Measurements from ENCODE around the gene PDE9A.

Gene PDE9A

DNA sequence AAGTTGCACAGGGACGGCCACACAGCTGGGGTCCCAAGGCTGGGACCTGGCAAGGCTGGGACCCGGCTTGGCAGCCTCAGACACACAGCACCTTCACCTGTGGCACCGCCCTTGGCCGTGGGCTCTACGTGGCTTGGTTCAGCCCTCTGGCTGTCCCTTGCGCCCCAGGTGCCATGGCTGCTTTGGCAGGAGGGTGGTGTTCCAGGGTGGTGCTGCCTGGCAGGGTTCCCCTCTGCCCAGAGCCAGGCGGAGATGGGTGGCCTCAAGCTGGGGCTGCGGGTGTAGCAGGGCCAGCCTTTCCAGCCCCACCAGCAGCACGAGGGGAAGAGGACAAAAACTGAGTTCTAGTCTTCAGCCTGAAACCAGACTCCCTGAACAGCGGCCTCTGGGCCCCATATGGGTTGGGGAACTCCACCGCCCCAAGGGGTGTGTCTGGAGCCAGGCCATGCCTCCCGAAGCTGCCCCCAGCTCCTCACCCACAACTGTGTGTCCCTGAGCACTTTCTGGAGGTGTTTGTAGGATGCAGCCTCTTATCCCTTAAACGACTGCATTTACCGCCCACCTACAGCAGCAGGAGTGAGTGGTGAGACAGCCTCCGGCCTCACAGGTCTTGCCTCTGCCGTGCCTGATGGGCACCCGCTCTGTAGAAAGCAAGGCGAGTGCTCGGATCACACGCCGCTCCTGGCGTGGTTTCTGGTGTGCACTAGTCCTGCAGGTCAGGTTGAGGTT is 92.3 kb downstream of the PDE9A start:
- no peak for DNase-seq

GRCh38 chr21:42746240-42746592 is 92.8 kb downstream of the PDE9A start:
- no peak for DNase-seq

DNA sequence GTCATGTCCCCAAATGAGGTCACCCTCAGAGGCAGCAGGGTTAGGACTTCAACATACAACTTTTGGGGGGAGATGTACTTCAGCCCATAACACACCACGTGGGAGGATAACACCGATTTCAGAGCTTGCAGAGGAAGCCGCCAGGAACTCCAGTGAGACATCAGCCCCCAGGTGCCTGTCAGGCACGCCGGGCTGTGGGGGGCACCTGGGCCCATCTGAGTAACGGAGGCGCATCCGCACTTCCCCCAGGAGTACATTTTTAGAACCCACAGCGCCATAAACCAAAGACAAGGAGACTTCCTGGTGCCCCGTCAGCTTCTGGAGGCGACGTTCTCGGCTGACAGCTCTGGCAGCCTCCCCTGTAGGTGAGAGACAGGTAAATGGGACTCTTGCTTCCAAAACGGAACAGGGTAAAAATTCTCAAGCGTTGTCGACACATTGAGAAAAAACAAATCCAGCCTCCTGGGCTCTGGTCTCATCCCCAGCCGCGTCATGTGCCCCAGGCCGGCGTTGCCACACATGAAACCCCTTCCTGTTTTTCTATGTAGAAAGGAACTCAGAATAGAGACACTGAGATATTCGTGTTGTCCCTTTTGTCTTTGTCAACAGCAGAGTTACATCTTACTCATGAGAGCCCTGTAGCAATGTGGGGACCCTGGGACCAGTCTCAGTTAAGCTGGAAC is 93.3 kb downstream of the PDE9A start:
- DNase-seq = peak; percentile 25

- no peak for DNase-seq
Observed at GRCh38 chr21:42747276-42747701, 93.9 kb downstream of the PDE9A start.

- no peak for DNase-seq
Observed at GRCh38 chr21:42747746-42748351, 94.4 kb downstream of the PDE9A start.

DNA sequence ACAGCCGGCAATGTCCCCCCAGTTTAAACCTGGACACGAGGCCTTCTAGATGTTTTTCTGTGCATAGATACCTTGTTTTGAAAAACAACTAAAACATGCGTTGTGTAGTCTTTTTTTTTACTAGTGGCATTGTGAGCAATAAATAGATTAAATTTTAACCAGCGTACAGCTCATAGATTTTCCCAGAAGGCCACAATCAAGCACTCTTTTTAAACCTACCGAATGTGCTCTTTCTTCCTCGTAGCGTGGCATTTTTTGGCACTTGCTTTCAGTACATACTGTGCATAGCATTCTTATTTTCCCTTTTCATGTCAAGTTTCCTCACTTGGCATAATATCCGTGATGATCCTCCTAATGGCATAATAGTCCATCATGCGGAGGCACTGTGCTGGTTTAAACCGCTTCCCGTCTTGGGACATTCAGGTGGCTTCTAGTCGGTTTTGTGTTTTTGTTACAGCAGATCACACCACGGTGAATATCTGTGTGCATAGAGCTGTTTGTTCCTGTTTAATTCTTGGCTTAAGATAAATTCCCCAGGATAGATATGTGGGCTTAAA is 95.3 kb downstream of the PDE9A start:
- DNase-seq = no peak

- DNase-seq = no peak
Observed at GRCh38 chr21:42750737-42751530, 97.5 kb downstream of the PDE9A start.

DNA sequence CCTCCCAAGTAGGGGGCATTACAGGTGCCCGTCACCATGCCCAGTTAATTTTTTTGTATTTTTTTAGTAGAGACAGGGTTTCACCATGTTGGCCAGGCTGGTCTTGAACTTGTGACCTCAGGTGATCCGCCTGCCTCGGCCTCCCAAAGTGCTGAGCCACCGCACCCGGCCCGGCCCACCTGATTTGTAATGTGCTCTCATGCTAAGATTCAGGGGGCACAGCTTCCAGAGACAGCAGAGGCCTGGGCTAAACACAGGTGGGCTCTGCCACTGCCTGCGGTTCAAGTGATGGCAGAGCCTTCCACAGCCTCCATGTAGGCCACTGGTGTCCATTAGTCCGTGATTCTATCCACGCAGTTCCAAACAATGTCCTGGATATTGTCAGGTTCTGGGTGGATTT is 98.4 kb downstream of the PDE9A start:
- DNase-seq = no peak

DNA sequence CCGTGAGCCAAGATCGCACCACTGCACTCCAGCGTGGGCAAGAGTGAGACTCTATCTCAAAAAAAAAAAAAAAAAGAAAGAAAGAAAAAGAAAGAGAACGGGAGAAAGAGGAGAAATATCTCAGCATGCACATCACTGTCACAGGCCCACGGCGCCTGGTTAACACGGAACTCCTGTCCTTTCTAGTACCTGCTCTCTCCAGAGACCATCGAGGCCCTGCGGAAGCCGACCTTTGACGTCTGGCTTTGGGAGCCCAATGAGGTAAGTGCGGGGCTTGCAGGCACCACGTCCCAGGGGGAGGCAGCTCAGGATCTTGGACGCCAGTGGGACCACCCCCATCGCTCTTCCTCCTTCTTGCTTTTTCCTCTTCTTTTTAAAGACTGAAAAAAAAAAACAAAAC is 100.4 kb downstream of the PDE9A start:
- no peak for DNase-seq

- DNase-seq = no peak
Observed at GRCh38 chr21:42754270-42754933, 101.0 kb downstream of the PDE9A start.

DNA sequence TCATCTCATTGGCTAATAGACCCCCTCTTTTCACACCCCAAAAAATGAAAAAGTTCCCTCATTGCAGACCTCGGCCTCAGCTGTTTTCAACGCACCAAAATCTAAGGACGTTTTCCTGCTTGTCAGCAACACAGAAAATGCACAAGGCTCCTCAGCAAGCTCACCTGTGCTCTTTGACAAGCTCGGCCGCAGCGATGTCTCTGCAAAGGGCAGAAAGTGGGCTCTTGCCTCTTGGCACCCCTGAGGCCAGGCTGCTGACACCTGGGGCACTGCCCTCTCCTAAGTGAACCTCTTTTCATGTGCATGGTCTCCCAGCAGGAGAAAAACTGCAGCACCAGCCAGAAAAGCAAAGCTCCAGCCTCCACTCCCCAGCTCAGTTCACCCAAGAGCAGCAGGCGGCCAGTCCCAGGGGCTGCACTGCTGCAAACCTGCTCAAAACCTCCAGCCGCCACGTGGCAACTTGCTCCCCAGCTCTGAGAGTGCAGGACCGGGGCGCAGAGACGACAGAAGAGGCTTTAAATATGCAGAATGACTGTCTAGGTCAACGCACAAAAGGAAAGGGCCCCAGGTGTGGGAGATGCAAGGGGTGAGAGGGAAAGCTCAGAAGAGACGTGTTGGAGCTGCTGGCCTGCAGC is 101.7 kb downstream of the PDE9A start:
- DNase-seq = no peak

DNA sequence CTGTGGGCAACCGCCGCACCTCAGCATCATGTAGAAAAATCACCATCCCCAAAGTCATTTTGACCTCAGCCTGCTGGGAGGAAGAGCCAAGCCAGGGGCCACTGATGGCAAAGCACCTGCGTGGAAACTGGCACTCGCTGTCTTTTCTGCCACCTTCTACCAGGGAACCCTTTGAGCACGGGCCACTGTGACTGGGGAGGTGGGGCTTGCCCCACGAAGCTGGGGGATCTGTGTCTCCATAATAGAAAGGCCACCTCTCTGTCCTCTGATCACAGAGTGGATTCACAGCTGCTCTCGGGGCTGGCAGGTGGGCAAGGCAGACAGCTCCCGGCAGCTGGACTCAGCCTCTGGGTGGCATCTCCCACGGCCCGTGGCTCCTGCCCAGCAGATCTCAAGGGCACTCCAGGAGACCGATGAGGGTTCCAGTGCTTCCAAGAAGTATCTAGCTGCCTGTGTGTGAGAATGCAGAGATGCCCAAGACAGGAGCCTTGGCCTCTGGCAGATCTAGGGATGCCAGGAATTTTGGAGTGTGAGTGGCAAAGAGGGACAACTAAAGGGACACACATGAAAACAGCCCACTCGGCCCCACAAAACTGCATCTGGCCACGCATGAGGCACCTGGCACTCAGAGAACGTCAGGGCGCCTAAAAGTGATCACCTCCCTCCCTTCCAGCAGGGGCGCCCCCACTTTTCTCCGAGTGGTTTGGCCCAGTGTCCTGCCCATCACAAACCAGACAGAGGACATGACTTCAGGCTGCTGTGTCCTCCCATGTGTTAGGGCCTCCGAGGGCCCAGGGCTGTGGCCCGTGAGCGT is 102.6 kb downstream of the PDE9A start:
- DNase-seq = no peak

DNA sequence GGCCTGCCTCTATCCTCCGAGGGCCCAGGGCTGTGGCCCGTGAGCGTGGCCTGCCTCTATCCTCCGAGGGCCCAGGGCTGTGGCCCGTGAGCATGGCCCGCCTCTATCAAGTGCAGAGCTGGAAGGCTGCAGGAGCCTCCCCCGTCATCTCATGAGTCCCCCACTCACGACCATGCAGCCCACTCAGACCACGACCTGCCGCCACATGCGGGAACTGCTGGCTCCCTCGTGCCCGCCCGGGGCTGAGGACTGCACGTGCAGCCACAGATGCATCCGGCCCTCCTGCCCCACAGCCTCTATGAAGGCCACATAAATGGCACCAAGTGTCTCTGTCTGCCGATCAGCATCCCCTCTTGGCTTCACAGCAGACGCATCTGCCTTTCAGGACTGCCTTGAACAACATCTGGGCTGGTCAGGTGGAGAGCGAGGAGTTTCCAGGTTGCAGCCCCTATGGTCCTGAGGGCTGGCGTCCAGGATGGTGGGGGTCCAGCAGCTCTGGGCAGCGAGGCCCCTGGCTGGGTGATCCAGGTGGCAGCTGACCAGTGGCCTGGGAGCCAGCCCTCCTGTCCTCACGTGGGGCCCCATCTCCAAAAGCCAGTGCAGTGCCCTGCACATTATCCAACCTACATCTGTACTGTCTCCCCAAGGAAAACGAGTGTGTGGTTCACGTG is 103.3 kb downstream of the PDE9A start:
- DNase-seq = no peak

DNA sequence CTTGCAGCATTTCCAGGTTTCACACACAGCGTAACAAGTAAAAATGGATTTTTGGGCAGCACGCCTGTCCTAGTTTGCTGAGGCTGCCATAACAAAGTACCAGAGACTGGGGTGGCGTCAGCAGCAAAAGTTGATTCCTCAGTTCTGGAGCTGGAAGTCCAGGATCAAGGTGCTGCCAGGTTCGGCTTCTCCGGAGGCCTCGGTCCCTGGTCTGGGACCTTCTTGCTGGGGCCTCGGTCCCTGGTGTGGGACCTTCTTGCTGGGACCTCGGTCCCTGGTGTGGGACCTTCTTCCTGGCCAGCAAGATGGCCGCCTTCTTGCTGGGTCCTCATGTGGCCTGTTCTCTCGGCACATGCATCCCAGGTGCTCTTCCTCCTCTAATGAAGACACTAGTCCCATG is 104.0 kb downstream of the PDE9A start:
- no peak for DNase-seq

DNA sequence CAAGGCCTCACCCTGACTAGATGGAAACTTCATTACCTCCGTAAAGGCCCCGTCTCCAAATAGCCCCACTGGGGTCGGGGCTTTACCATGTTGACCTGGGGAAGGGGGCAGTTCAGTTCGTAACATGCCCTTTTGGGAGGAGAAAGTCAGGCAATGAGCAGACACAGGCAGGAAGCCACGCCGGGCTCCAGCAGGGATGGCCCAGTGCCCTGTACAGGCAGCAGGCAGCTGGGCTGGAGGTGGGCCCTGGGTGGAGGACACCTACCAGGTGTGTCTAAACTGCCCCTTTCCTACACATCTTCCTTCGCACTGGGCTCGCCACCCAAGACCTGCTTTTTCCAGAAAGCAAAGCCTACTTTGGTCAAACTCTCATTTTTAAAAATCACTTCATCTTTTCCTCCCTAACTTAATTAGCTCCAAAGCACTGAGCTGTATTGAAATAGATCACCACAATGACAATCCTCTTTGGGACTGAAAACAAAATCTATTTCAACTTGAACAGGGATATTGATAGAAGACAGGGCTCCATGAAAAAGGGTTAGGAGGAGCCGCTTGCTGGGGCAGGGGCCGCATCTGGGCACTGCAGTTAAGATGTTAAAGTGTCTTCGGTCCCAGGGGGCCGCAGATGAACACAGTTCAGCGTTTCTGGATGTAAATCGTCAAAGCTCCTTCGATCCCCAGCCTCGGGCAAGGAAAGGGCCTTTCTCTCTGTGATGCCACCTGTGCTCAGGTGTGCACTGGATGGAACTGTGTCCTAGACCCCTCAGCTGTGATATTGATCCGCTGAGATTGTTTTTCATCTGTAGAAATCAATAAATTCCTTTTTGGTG is 104.6 kb downstream of the PDE9A start:
- no peak for DNase-seq

DNA sequence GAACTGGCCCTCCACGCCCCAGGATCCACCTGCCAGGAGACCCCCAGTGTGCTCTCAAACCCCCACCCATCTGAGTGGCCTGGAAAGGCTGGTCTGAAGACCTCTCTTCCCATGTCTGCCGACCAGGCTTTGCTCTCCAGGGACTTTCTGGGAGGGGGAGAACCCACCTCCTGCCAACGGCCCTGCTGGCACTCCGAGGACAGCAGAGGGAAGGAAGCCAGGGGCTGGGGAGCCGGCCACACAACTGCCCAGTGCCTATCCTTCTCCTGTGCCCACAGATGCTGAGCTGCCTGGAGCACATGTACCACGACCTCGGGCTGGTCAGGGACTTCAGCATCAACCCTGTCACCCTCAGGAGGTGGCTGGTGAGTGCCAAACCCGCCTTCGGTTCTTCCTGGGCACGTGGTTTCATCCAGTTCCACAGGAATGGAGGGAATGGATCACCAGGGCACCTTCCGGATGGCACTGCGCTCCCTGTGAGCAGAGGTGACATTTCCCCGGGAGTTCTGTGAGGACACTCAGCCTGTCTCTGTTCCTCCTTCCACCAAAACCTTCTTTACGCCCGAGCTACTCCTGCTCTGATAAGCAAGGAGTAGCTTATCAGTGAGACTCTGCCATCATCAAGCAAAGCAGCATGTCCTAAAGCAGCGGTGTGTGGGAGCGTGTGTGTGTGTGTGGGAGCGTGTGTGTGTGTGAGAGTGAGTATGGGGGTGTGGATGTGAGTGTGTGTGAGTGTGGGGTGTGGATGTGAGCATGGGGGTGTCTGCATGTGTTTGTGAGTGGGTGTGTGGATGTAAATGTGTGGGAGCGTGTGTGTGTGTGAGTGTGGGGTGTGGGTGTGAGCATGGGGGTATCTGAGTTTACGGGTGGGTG is 105.5 kb downstream of the PDE9A start:
- no peak for DNase-seq

DNA sequence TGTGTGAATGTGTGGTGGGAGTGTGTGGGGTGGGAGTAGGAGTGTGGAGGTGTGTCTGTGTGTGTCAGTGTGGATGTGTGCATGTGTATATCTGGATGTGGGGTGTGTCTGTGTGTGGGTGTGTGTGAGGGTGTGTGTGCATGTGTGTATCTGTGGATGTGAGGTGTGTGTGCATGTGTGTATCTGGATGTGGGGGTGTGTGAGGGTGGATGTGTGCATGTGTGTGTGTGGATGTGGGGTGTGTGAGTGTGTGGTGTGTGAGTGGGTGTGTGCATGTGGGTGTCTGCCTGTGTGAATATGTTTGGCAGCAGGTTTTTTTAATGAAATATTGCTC is 106.1 kb downstream of the PDE9A start:
- no peak for DNase-seq

DNA sequence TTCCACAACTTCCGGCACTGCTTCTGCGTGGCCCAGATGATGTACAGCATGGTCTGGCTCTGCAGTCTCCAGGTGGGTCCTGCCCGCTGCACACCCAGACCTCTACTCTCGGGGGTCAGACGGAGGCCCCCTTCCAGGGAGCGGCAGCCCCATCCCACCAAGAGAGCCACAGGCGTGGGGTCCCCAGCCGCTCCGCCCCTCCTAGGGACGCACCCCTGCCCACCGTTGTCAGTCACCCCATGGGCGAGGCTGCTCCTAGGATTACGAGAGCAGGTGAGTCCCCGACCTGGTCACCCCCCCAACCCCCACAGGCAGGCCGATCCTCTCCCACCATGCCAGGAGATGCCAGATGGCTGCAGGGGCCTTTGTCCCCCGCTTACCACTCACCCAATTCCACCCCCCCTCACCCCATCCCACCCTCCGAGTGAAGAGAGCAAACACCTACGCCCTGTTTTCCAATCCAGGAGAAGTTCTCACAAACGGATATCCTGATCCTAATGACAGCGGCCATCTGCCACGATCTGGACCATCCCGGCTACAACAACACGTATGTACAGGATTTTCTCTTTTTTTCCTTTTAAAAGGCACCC is 107.0 kb downstream of the PDE9A start:
- DNase-seq = no peak
